Measurements from ENCODE around the gene KRTAP5-3.

DNA sequence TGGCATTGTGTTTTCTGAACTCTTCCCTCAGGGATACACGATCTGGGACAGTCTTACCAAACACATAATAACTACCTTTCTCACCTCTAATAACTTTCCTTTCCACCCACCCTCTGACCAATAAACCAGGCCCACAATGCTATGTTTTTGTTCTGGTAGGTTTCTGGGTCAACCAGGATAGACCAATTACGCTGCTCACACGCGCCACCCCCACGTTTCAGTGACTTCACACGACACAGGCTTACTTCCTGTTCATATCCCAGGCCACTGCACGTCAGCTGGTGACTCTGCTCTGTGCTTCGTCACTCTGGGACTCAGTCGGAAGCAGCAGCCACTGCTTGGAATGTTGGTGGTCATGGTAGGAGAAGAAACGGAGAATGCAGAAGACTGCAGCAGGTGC lies 11.2 kb upstream of the KRTAP5-3 start:
- TF ChIP-seq, protein P1, sequence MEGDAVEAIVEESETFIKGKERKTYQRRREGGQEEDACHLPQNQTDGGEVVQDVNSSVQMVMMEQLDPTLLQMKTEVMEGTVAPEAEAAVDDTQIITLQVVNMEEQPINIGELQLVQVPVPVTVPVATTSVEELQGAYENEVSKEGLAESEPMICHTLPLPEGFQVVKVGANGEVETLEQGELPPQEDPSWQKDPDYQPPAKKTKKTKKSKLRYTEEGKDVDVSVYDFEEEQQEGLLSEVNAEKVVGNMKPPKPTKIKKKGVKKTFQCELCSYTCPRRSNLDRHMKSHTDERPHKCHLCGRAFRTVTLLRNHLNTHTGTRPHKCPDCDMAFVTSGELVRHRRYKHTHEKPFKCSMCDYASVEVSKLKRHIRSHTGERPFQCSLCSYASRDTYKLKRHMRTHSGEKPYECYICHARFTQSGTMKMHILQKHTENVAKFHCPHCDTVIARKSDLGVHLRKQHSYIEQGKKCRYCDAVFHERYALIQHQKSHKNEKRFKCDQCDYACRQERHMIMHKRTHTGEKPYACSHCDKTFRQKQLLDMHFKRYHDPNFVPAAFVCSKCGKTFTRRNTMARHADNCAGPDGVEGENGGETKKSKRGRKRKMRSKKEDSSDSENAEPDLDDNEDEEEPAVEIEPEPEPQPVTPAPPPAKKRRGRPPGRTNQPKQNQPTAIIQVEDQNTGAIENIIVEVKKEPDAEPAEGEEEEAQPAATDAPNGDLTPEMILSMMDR (IDR thresholded peaks at IDR 0.05), result no peak
- TF ChIP-seq POLR2A (IDR thresholded peaks at IDR 0.05), result no peak
